HG02840 (cell line): ENCODE measurements around the gene HPS3.

Source experiments
- ATAC-seq: cut with Tn5 transposase; IDR thresholded peaks from one replicate; pipeline ENCODE4 v1.9.1; 2021; ENCODE audit warnings: mild to moderate bottlenecking, moderate library complexity, moderate number of reproducible peaks; ENCODE audit not compliant: unreplicated experiment, low FRiP score

Gene HPS3

GRCh38 chr3:149221783-149222517 is 92.5 kb downstream of the HPS3 start, which contains the start of gene CP:
TSS of gene CP (minus strand) at chr3:149221829. CDS start at chr3:149221792, 37 bp downstream.
- ATAC-seq, result no peak
